Smooth muscle cell of the coronary artery (primary cell): ENCODE results near the gene DAB2IP. TPM values are rescaled to one million over a fixed set of nuclear protein-coding genes. Genes with fewer than 3 reads are reported as not detected.

Experiments used
- total RNA-seq: library from RNA; depleted of rRNA; stranded (reverse); fragments of >200 nt; gene quantifications from 2 replicates; pipeline ENCODE4 v1.2.3, GENCODE V29; 2014; ENCODE audit warnings: low replicate concordance

DAB2IP gene
- total RNA-seq, result 7.7 and 34.0 TPM in 2 replicates

GRCh38 chr9:121651295-121652020, at the start of gene DAB2IP:
DAB2IP (plus strand) TSS chr9:121651634; CDS start chr9:121651776, 142 bp downstream.

Other genes with a start within 250 kb of the DAB2IP start
- gene GGTA1, start 151.8 kb upstream of the DAB2IP start, total RNA-seq, result 0.12 and 0.15 TPM in 2 replicates